Sigmoid colon (tissue), 7 donors: ENCODE results near the gene RESF1. TPM values are rescaled to one million over a fixed set of nuclear protein-coding genes. Genes with fewer than 3 reads are reported as not detected.

Experiments
- DNase-seq: peaks from one replicate; pipeline ENCODE4 v3.0.0-alpha.2; 2019
- H3K27ac ChIP-seq, 4 donors: fragments of 200-600 bp; sonication (generic); one replicate each; pipeline ENCODE4 v1.5.1; 2016 to 2019; ENCODE audit warnings: mild to moderate bottlenecking in 1 of 4
- H3K27me3 ChIP-seq, 3 donors: fragments of 200-600 bp; sonication (generic); one replicate each; pipeline ENCODE4 v1.5.1; 2019; ENCODE audit warnings: mild to moderate bottlenecking in 1 of 3
- H3K36me3 ChIP-seq, 4 donors: fragments of 200-600 bp; sonication (generic); one replicate each; pipeline ENCODE4 v1.5.1; 2016 to 2019
- H3K4me1 ChIP-seq, 4 donors: fragments of 200-600 bp; sonication (generic); one replicate each; pipeline ENCODE4 v1.5.1; 2017 to 2019
- H3K4me3 ChIP-seq, 4 donors: fragments of 200-600 bp; sonication (generic); one replicate each; pipeline ENCODE4 v1.5.1; 2017 to 2019; ENCODE audit warnings: mild to moderate bottlenecking in 2 of 4, moderate library complexity in 1 of 4
- H3K9me3 ChIP-seq, 4 donors: fragments of 200-600 bp in 3 of 4; sonication (generic) in 3 of 4; one replicate each; pipeline versions ENCODE4 v1.5.1 to v1.6.1; 2013 to 2019
- CTCF ChIP-seq, 4 experiments: fragments of 450-650 bp in 3 of 4; fragments of 200-600 bp in 1 of 4; IDR thresholded peaks; one replicate each; pipeline ENCODE4 v1.5.1; 2016 to 2019; ENCODE audit warnings: antibody characterized with exemption in 4 of 4, mild to moderate bottlenecking in 3 of 4, moderate library complexity in 2 of 4
- EP300 ChIP-seq, 4 donors: sonication (generic); formaldehyde crosslinking; IDR thresholded peaks; one replicate each; pipeline ENCODE4 v1.6.1; 2017; ENCODE audit warnings: antibody characterized with exemption in 4 of 4
- POLR2A ChIP-seq, 2 donors: fragments of 450-650 bp; IDR thresholded peaks; one replicate each; pipeline ENCODE4 v1.6.1; 2016; ENCODE audit warnings: antibody characterized with exemption in 2 of 2, mild to moderate bottlenecking in 2 of 2, moderate library complexity in 2 of 2
- POLR2AphosphoS5 ChIP-seq, 4 donors: sonication (generic); formaldehyde crosslinking; IDR thresholded peaks; one replicate each; pipeline ENCODE4 v1.6.1; 2017; ENCODE audit warnings: antibody characterized with exemption in 4 of 4
- WGBS, 2 donors: extraction: QIAGEN DNeasy Blood & Tissue Kit; methylation state at CpG; one replicate each; pipeline ENCODE4 v1.1.7; 2013; 5-methylcytosine and 5-hydroxymethylcytosine counted together
- intact Hi-C: fragments of 100-400 bp; cut with DNase I; formaldehyde crosslinking; loops from one replicate; pipeline ENCODE4 v1.15.1; 2023
- polyA plus RNA-seq, 3 donors: library from polyadenylated mRNA; stranded (reverse); fragments of 200-250 nt; gene quantifications; one replicate each; pipeline ENCODE4 v1.2.3, GENCODE V29; 2013
- total RNA-seq, 4 donors: library from RNA; depleted of rRNA; stranded (reverse); fragments of >200 nt; gene quantifications; one replicate each; pipeline ENCODE4 v1.1.0, GENCODE V29; 2016
- donor health status: healthy with polysubstance abuse.
- donor health status: Bipolar disorder and iron deficiency.
- donor health status: healthy.

RESF1 gene
- total and polyA plus RNA-seq, 7 donors, result 22.2 to 49.4 (median 36.4) TPM

- Histone ChIP-seq H3K4me1 (peaks cover 0 to 20% (median 14%) of the 10 kb centered on the region in 4 donors), H3K27me3 (no peaks in the 10 kb centered on the region), H3K9me3 (peaks cover 0 to 9% (median 0%) of the 10 kb centered on the region in 4 donors), H3K4me3 (no peak overlapping the region), H3K36me3 (peaks cover 0 to 47% (median 25%) of the 10 kb centered on the region in 4 donors), H3K27ac (no peak overlapping the region)
- intact Hi-C loops, result no loop called here
- TF ChIP-seq POLR2A (IDR thresholded peaks at IDR 0.05) (no peak), CTCF (IDR thresholded peaks at IDR 0.05) (no peak), EP300 (IDR thresholded peaks at IDR 0.05) (no peak), POLR2AphosphoS5 (IDR thresholded peaks at IDR 0.05) (no peak)
- DNase-seq, result no peak
Measured at GRCh38 chr12:31970199-31970598, 11.0 kb downstream of the RESF1 start.

- Histone ChIP-seq H3K27me3 (no peaks in the 10 kb centered on the region), H3K27ac (no peak overlapping the region), H3K9me3 (peaks cover 0 to 9% (median 0%) of the 10 kb centered on the region in 4 donors), H3K4me1 (no peaks in the 10 kb centered on the region), H3K36me3 (peaks cover 0 to 66% (median 25%) of the 10 kb centered on the region in 4 donors), H3K4me3 (no peak overlapping the region)
- TF ChIP-seq POLR2AphosphoS5 (IDR thresholded peaks at IDR 0.05) (no peak), EP300 (IDR thresholded peaks at IDR 0.05) (no peak), CTCF (IDR thresholded peaks at IDR 0.05) (no peak)
- no peak for DNase-seq
- WGBS, 2 donors, result 98 to 99% methylated on average over 5 of the region's 5 CpGs
- intact Hi-C loops, result no loop called here
Measured at GRCh38 chr12:31973818-31974217, 14.6 kb downstream of the RESF1 start.

GRCh38 chr12:31974673-31975072, 15.5 kb downstream of the RESF1 start:
- intact Hi-C loops, result no loop called here
- Histone ChIP-seq H3K36me3 (peaks cover 3 to 73% (median 30%) of the 10 kb centered on the region in 4 donors), H3K9me3 (peaks cover 0 to 9% (median 0%) of the 10 kb centered on the region in 4 donors), H3K27me3 (no peaks in the 10 kb centered on the region), H3K4me1 (no peaks in the 10 kb centered on the region), H3K27ac (no peak overlapping the region), H3K4me3 (no peak overlapping the region)
- no peak for DNase-seq
- TF ChIP-seq POLR2A (IDR thresholded peaks at IDR 0.05), result no peak
- TF ChIP-seq CTCF (IDR thresholded peaks at IDR 0.05), result no peak
- TF ChIP-seq POLR2AphosphoS5 (IDR thresholded peaks at IDR 0.05), result no peak
- TF ChIP-seq EP300 (IDR thresholded peaks at IDR 0.05), result no peak
- 89 to 92% methylated on average over 5 of the region's 5 CpGs for WGBS, 2 donors

DNA sequence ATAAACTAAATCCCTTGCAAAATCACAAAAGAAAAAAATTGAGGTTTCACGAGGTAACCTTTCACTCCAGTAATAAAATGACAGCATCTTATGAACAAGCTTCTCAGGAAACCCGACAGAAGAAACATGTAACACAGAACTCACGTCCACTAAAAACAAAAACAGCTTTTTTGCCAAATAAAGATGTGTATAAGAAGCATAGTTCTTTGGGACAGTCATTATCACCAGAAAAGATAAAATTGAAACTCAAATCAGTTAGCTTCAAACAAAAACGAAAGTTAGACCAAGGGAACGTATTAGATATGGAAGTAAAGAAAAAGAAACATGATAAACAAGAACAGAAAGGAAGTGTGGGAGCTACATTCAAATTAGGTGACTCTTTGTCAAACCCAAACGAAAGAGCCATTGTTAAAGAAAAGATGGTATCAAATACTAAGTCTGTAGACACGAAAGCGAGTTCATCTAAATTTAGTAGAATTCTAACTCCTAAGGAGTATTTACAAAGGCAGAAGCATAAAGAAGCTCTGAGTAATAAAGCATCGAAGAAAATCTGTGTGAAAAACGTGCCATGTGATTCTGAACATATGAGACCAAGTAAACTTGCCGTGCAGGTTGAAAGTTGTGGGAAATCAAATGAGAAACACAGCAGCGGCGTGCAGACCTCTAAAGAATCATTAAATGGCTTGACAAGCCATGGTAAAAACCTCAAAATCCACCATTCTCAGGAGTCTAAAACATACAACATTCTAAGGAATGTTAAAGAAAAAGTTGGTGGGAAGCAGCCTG, 25.8 kb downstream of the RESF1 start:
- 90 to 96% methylated on average over 13 of the region's 13 CpGs for WGBS, 2 donors
- no peak overlapping the region for H3K4me3 ChIP-seq
- no peaks in the 10 kb centered on the region for H3K27me3 ChIP-seq
- no peak for DNase-seq
- no peak for TF ChIP-seq CTCF (IDR thresholded peaks at IDR 0.05)
- TF ChIP-seq POLR2AphosphoS5 (IDR thresholded peaks at IDR 0.05), result no peak
- no peak for TF ChIP-seq POLR2A (IDR thresholded peaks at IDR 0.05)
- no peak for TF ChIP-seq EP300 (IDR thresholded peaks at IDR 0.05)
- H3K4me1 ChIP-seq, result no peaks in the 10 kb centered on the region
- H3K36me3 ChIP-seq, result peaks cover 0 to 39% (median 10%) of the 10 kb centered on the region in 4 donors
- H3K27ac ChIP-seq, result no peak overlapping the region
- peaks cover 0 to 26% (median 0%) of the 10 kb centered on the region in 4 donors for H3K9me3 ChIP-seq
- intact Hi-C loops, result no loop called here
